Measurements from ENCODE around the gene TRMT1.

DNA sequence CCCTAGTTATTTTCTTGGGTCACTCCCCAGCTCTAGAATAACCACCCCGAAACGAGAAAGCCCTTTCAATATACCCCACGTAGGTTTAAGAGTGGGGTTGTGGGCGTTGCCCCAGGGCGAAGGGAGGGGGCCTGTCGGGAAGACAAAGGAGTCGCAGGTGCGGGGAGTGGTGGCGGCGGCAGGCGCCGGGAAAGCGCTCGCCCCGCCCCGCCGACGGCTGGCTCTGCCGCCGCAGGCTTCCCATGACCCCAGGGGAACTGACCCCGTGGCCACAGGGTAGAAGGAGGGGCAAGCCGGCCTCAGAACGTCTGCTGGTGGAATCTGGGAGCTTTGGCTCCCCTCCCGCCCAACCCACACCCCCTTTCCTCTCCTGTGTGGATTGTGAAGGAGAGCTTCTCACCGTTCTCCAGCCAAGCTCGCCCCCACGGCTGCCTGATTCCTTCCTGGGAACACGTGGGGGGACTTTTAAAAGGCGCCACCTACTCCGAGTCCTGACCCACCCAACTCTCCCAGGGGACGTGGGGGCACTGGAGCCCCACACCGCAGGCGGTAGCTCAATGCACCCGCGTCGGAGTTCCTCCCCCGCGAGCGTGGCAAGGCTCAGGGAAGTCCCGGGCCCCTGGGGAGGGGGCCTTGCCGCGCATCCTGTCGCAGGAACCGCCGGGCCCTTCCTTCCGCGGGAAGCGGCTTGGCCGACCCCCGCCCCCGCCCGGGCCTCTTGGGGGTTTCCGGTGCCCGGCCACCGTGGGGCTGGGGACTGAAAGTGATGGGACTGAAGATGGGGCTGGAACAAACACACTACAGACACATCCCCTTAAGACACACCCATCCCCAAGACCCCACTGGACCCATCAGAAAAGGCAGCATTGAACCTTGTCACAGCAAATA lies 39.2 kb upstream of the TRMT1 start:
- TF ChIP-seq CTCF (IDR thresholded peaks at IDR 0.05), result no peak
- TF ChIP-seq POLR2AphosphoS5 (IDR thresholded peaks at IDR 0.05), result peak in 1 of 3 donors; percentile 3
- TF ChIP-seq POLR2A (IDR thresholded peaks at IDR 0.05), result no peak
- no peak for TF ChIP-seq EP300 (IDR thresholded peaks at IDR 0.05)
